HG03469 (cell line): ENCODE results near the gene RCCD1.

Experiments
- ATAC-seq: cut with Tn5 transposase; IDR thresholded peaks from one replicate; pipeline ENCODE4 v1.9.1; 2021; ENCODE audit warnings: mild to moderate bottlenecking, moderate library complexity, moderate number of reproducible peaks; ENCODE audit not compliant: unreplicated experiment

Gene RCCD1

DNA sequence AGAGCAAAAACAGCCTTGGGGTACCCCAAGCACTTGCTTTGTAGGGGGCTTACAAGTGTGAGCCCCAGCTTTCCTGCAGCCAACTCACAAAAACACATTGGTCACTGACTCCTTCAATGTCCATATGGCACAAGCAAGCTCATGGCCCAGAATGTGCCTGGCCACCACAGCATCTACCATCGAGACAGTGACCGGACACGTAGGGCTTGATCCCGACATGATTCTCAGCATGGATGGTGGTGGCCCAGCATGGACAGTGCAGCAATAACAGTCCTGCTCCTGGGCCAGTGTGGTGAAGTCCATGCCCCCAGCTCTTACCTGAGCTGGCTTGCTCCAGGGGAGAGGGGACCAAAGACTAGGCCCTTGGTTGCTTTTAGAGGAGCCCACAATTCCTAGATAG, 13.6 kb upstream of the RCCD1 start:
- no peak for ATAC-seq

GRCh38 chr15:90942354-90943120, 12.1 kb upstream of the RCCD1 start:
- no peak for ATAC-seq

- ATAC-seq, result no peak
These were observed 9.6 kb upstream of the RCCD1 start for GRCh38 chr15:90945091-90945490.

DNA sequence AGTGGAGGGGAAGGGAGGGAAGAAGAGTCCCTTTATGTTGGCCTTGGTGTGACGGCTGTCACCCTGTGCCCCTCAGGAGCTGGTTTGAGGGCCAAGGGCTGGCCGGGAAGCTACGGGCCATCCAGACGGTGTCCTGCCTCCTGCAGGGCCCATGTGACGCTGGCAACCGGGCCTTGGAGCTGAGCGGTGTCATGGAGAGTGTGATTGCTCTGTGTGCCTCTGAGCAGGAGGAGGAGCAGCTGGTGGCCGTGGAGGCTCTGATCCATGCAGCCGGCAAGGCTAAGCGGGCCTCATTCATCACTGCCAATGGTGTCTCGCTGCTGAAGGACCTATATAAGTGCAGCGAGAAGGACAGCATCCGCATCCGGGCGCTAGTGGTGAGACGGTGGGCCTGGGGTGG, 8.1 kb upstream of the RCCD1 start:
- no peak for ATAC-seq

DNA sequence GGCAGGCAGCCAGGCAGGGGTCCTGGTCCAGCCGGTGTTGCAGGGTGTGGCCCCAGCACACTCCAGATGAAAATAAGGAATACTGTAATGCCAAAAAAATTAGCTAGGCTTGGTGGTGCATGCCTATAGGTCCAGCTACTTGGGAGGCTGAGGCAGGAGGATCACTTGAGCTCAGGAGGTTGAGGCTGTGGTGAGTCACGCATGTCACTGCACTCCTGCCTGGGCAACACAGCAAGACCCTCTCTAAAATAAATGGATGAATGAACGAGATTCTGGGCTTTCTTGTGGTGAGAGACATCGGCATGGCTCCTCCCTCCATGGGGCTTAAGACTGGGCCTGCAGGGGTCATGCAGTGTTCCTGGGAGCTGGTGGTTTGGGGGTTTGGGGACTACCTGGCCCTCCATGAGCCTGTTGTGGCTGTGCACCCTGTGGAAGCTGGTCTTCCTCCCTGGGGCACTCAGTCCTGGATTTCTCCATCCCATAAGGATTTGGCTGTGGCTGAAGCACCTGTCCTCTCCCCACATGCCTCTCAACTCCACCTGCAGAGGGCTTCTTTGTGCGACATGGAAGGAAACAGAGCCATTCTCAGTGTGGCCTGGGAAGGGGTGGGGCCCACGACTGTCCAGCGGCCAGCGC, 7.6 kb upstream of the RCCD1 start:
- no peak for ATAC-seq

- no peak for ATAC-seq
These were observed 6.9 kb upstream of the RCCD1 start for GRCh38 chr15:90947577-90948357.

GRCh38 chr15:90948506-90948905, 6.2 kb upstream of the RCCD1 start:
- ATAC-seq, result no peak

- ATAC-seq, result no peak
These were observed 4.6 kb upstream of the RCCD1 start for GRCh38 chr15:90949979-90950675.

DNA sequence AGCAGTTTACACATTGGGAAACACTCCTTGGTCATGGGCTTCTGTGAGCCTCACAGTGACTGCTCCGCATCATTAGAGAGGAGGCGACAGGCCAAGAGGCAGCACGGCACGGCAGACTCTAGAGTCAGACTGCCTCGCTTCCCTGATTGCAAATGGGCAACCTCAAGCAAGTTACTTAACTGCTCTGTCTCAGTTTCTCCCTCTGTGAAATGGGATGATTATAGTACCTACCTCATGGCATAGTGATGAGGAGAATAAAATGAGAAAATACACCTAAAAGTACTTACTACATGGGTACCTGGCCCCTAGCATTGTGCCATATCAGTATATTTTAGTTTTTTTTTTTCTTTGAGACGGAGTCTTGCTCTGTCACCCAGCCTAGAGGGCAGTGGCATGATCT, 4.0 kb upstream of the RCCD1 start:
- no peak for ATAC-seq

DNA sequence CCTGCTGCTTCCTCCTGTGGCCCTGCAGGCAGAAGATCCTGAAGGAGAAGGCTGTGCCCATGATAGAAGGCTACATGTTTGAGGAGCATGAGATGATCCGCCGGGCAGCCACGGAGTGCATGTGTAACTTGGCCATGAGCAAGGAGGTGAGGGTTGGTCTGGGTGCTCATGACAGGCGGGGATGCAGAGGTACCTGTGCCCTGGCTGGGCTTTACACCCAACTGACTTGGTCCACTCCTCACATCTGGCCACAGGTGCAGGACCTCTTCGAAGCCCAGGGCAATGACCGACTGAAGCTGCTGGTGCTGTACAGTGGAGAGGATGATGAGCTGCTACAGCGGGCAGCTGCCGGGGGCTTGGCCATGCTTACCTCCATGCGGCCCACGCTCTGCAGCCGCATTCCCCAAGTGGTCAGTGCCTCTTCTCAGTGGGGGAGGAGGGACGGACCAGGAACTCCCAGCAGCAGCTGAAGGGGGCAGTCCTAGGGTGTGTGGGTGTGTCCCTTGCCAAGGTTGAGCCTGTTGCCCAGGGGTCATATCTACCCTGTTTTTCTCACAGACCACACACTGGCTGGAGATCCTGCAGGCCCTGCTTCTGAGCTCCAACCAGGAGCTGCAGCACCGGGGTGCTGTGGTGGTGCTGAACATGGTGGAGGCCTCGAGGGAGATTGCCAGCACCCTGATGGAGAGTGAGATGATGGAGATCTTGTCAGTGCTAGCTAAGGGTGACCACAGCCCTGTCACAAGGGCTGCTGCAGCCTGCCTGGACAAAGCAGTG, 1.6 kb upstream of the RCCD1 start:
- ATAC-seq, result no peak

DNA sequence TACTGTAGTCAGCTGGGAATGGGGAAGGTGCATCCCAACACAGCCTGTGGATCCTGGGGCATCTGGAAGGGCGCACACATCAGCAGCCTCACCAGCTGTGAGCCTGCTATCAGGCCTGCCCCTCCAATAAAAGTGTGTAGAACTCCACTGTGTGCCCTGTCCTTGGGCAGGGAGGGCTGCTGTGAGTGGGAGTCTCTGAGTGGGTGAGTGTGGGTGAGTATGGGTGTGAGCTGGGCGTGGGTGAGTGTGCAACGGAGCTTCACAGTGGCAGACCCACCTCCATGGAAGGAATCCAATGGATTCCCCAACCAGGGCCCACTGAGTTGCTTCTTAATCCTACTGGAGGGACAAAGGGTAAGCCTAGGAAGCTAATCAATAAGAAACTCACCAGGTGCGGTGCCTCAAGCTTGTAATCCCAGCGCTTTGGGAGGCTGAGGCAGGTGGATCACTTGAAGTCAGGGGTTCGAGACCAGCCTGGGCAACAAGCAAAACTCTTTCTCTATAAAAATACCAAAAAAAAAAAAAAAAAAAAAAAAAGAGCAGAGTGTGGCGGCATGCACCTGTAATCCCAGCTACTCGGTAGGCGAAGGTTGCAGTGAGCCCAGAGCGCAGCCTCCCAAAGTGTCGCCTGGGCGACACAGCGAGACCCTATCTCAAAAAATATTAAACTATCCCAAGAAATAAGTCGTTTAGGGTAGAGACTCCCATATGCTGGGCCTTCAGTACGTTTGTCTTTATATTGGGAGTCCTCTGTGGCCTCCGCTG, 555 bp upstream of the RCCD1 start:
- ATAC-seq, result no peak

DNA sequence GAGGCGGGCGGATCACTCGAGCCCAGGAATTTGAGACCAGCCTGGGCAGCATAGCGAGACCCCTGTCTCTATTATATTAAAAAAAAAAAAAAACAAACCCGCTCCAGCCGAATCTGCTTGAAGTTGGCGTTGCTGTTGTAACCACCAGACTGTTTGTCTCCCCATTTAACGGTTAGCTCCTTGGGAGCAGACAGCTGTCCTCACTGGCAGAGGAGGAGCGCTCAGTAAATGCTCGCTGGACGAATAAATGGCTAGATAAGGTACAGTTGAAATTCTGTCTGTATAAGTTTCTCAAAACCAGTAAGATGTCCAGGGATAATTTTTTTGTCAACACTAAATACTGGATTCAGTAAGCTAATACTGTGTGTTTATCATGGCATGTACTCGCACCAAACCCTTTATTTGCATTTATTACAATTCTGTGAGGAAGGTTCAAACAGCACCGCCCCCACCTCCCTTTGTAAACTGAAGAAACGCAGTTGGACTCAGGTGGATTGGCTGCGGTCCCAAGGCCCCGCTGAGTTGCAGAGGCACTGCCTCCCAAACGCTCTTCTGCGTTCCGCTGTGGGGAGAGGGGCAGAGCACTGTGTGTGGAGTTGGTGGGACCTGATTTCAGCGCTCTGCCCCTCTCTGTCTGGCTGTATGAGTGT, 1.1 kb downstream of the RCCD1 start:
- no peak for ATAC-seq

DNA sequence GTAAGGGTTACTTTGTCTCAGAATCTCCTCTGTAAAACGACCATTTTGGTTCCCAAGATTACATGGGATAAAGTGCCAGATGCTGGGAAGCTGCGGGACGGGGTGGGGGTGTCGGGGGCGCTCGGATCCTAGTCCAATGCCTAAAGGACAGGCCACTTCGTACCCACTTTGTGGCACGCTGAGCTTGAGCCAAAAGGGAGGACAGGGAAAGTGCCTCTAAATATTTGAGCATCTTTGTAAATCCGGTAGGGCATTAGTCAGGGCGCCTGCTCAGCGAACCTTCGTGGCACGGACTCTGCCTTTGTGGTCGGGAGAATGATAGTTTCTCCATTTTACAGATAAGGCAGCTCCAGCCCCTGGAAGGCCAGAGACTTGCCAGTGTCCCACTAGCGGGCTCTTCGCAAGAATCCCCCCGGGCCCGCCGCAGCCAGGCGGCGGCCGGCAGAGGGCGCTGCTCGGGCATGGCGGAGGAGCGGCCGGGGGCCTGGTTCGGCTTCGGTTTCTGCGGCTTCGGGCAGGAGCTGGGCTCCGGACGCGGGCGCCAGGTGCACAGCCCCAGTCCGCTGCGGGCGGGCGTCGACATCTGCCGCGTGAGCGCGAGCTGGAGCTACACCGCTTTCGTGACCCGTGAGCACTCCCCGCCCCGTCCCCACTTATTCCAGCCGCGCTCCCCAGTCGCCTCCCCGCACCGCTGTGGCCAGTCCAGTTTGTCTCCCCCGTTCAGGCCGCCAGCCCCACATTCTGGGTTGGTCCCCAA, 1.8 kb downstream of the RCCD1 start:
- no peak for ATAC-seq

- ATAC-seq, result no peak
These were observed 2.5 kb downstream of the RCCD1 start for GRCh38 chr15:90957031-90957790.

GRCh38 chr15:90957791-90958190, 3.1 kb downstream of the RCCD1 start:
- no peak for ATAC-seq

GRCh38 chr15:90959028-90959595, 4.4 kb downstream of the RCCD1 start:
- no peak for ATAC-seq

GRCh38 chr15:90959894-90960293, 5.2 kb downstream of the RCCD1 start:
- ATAC-seq, result no peak
